ENCODE results near the gene OAF.

The OAF gene

GRCh38 chr11:120173807-120174206, 37.0 kb upstream of the OAF start:
- no peak for TF ChIP-seq EP300 (IDR thresholded peaks at IDR 0.05; ENCODE audit: borderline replicate concordance)
- no peak for TF ChIP-seq FOXM1 (IDR thresholded peaks at IDR 0.05; ENCODE audit: borderline replicate concordance, low read depth)

- TF ChIP-seq FOXM1 (IDR thresholded peaks at IDR 0.05; ENCODE audit: borderline replicate concordance, low read depth) = no peak
- no peak for TF ChIP-seq TCF12 (IDR thresholded peaks at IDR 0.05; ENCODE audit: low read depth)
Observed at GRCh38 chr11:120174866-120175265, 36.0 kb upstream of the OAF start.

DNA sequence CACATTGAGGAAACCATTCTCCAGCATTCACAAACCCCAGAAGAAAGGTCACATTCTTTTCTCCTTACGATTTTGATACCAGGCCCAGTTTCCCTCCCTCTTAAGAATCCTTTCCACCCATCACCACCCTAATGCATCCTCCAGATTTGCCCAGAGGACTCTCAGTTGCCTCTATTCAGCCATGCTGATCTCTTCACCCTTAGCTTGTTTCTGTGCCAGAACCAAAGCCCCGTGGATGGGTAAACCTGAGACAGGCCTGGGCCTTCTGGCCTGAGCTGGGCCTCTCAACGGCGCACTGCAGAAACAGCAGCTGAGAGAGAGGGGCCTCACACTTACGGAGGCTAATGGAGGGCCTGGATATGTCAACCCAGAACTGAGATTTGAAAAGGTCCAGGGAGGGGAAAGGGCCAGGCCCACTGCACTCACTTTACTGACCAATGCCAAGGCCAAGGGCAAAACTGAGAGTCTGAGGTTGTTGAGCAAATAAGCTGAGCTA, 32.2 kb upstream of the OAF start:
- TF ChIP-seq TCF12 (IDR thresholded peaks at IDR 0.05; ENCODE audit: low read depth) = no peak
- no peak for TF ChIP-seq EGR1 (IDR thresholded peaks at IDR 0.05)
- no peak for TF ChIP-seq MAX (IDR thresholded peaks at IDR 0.05)
- no peak for TF ChIP-seq RAD21 (IDR thresholded peaks at IDR 0.05; ENCODE audit: low read depth)

GRCh38 chr11:120179057-120179672, 31.7 kb upstream of the OAF start:
- TF ChIP-seq TEAD4 (IDR thresholded peaks at IDR 0.05) (no peak), CEBPB (IDR thresholded peaks at IDR 0.05) (no peak), YY1 (IDR thresholded peaks at IDR 0.05; ENCODE audit: low read depth) (no peak), TCF12 (IDR thresholded peaks at IDR 0.05; ENCODE audit: low read depth) (no peak), EP300 (IDR thresholded peaks at IDR 0.05; ENCODE audit: borderline replicate concordance) (no peak), EGR1 (IDR thresholded peaks at IDR 0.05) (no peak), ZBTB7A (IDR thresholded peaks at IDR 0.05; ENCODE audit: low read depth) (no peak), MAX (IDR thresholded peaks at IDR 0.05) (no peak)

GRCh38 chr11:120180551-120181232, 30.1 kb upstream of the OAF start:
- TF ChIP-seq MAX (IDR thresholded peaks at IDR 0.05) (no peak), TAF1 (IDR thresholded peaks at IDR 0.05; ENCODE audit: low read depth) (no peak), ZBTB7A (IDR thresholded peaks at IDR 0.05; ENCODE audit: low read depth) (no peak), USF1 (IDR thresholded peaks at IDR 0.05) (no peak), TCF12 (IDR thresholded peaks at IDR 0.05; ENCODE audit: low read depth) (no peak), NFIC (IDR thresholded peaks at IDR 0.05) (no peak), EP300 (IDR thresholded peaks at IDR 0.05; ENCODE audit: borderline replicate concordance) (no peak), EGR1 (IDR thresholded peaks at IDR 0.05) (no peak), TEAD4 (IDR thresholded peaks at IDR 0.05) (no peak), RAD21 (IDR thresholded peaks at IDR 0.05; ENCODE audit: low read depth) (no peak), YY1 (IDR thresholded peaks at IDR 0.05; ENCODE audit: low read depth) (no peak), CREB1 (IDR thresholded peaks at IDR 0.05; ENCODE audit: low read depth) (no peak)

- TF ChIP-seq, protein P1, sequence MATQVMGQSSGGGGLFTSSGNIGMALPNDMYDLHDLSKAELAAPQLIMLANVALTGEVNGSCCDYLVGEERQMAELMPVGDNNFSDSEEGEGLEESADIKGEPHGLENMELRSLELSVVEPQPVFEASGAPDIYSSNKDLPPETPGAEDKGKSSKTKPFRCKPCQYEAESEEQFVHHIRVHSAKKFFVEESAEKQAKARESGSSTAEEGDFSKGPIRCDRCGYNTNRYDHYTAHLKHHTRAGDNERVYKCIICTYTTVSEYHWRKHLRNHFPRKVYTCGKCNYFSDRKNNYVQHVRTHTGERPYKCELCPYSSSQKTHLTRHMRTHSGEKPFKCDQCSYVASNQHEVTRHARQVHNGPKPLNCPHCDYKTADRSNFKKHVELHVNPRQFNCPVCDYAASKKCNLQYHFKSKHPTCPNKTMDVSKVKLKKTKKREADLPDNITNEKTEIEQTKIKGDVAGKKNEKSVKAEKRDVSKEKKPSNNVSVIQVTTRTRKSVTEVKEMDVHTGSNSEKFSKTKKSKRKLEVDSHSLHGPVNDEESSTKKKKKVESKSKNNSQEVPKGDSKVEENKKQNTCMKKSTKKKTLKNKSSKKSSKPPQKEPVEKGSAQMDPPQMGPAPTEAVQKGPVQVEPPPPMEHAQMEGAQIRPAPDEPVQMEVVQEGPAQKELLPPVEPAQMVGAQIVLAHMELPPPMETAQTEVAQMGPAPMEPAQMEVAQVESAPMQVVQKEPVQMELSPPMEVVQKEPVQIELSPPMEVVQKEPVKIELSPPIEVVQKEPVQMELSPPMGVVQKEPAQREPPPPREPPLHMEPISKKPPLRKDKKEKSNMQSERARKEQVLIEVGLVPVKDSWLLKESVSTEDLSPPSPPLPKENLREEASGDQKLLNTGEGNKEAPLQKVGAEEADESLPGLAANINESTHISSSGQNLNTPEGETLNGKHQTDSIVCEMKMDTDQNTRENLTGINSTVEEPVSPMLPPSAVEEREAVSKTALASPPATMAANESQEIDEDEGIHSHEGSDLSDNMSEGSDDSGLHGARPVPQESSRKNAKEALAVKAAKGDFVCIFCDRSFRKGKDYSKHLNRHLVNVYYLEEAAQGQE (IDR thresholded peaks at IDR 0.05; ENCODE audit: low read depth) = no peak
- TF ChIP-seq RAD21 (IDR thresholded peaks at IDR 0.05; ENCODE audit: low read depth) (no peak), MAX (IDR thresholded peaks at IDR 0.05) (no peak), EGR1 (IDR thresholded peaks at IDR 0.05) (no peak), TEAD4 (IDR thresholded peaks at IDR 0.05) (no peak), CEBPB (IDR thresholded peaks at IDR 0.05) (no peak), TCF12 (IDR thresholded peaks at IDR 0.05; ENCODE audit: low read depth) (no peak), FOXM1 (IDR thresholded peaks at IDR 0.05; ENCODE audit: borderline replicate concordance, low read depth) (no peak), YY1 (IDR thresholded peaks at IDR 0.05; ENCODE audit: low read depth) (no peak), ZBTB7A (IDR thresholded peaks at IDR 0.05; ENCODE audit: low read depth) (no peak), CREB1 (IDR thresholded peaks at IDR 0.05; ENCODE audit: low read depth) (no peak), NFIC (IDR thresholded peaks at IDR 0.05) (no peak), EP300 (IDR thresholded peaks at IDR 0.05; ENCODE audit: borderline replicate concordance) (no peak), USF1 (IDR thresholded peaks at IDR 0.05) (no peak), TAF1 (IDR thresholded peaks at IDR 0.05; ENCODE audit: low read depth) (no peak)
Observed at GRCh38 chr11:120181376-120181975, 29.4 kb upstream of the OAF start.

DNA sequence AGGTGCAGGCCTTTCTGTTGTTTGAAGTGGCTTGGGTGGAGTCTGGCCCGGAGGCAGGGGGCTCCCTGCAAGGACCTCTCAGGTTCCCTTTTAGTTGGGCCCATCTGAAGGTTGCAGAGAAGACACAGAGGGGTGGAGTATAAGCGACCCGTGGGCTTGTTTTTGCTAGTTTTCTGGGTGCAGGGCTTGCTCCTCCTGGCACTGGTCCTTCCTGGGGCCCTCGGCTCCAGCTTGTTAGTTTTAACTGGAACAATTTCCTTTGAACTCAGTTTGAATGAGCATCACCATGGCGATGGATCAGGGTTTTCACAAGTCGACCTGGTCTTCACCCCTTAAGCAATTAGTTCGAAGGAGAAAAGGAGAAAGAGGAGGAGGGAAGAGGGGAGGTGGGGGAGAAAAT, 28.5 kb upstream of the OAF start:
- TF ChIP-seq MAX (IDR thresholded peaks at IDR 0.05) = no peak
- no peak for TF ChIP-seq TCF12 (IDR thresholded peaks at IDR 0.05; ENCODE audit: low read depth)
- TF ChIP-seq RAD21 (IDR thresholded peaks at IDR 0.05; ENCODE audit: low read depth) = no peak
- TF ChIP-seq NFIC (IDR thresholded peaks at IDR 0.05) = no peak
- no peak for TF ChIP-seq CREB1 (IDR thresholded peaks at IDR 0.05; ENCODE audit: low read depth)
- no peak for TF ChIP-seq CEBPB (IDR thresholded peaks at IDR 0.05)
- no peak for TF ChIP-seq ZBTB7A (IDR thresholded peaks at IDR 0.05; ENCODE audit: low read depth)
- TF ChIP-seq EGR1 (IDR thresholded peaks at IDR 0.05) = no peak
- no peak for TF ChIP-seq FOXM1 (IDR thresholded peaks at IDR 0.05; ENCODE audit: borderline replicate concordance, low read depth)
- TF ChIP-seq EP300 (IDR thresholded peaks at IDR 0.05; ENCODE audit: borderline replicate concordance) = no peak
- TF ChIP-seq YY1 (IDR thresholded peaks at IDR 0.05; ENCODE audit: low read depth) = no peak
- TF ChIP-seq, protein P1 (IDR thresholded peaks at IDR 0.05; ENCODE audit: low read depth) = no peak
- no peak for TF ChIP-seq TAF1 (IDR thresholded peaks at IDR 0.05; ENCODE audit: low read depth)
- no peak for TF ChIP-seq TEAD4 (IDR thresholded peaks at IDR 0.05)
- no peak for TF ChIP-seq USF1 (IDR thresholded peaks at IDR 0.05)
